ENCODE data around the gene RPL18.

DNA sequence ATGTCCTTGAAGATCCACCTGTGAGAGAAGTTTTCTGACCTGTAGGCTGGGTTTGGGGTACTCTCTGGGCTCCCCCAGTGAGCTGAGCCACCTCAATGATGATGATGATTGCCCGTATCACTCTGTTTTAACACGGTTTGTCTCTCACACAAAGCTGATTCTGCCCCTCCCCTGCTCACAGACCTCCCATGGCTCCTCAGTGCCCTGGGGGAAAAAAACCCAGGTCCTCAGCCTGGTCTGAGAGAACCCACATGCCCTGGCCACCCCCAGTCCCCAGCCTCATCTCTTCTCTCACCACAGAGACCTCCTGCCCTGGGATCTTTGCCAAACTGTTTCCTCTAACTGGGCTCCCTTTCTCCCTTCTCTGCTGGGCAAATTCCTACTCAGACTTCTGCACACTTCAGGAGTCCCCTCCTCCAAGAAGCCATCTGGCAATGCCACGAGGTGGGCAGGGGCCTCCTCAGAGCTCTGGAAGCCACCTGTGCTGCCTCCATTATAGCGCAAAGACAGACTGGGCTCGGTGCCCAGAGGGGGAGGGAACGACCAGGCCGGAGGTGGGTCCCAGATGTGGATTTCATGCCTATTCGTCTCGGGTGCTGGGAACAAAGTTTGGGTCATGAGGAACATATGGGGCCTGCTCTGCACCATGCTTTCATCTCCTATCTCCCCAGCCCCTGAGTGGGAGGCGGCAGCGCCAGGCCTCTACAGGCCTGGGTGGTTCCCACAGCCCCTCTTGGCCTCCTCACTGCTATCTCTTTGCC is 35.5 kb upstream of the RPL18 start:
- TF ChIP-seq, protein P1, sequence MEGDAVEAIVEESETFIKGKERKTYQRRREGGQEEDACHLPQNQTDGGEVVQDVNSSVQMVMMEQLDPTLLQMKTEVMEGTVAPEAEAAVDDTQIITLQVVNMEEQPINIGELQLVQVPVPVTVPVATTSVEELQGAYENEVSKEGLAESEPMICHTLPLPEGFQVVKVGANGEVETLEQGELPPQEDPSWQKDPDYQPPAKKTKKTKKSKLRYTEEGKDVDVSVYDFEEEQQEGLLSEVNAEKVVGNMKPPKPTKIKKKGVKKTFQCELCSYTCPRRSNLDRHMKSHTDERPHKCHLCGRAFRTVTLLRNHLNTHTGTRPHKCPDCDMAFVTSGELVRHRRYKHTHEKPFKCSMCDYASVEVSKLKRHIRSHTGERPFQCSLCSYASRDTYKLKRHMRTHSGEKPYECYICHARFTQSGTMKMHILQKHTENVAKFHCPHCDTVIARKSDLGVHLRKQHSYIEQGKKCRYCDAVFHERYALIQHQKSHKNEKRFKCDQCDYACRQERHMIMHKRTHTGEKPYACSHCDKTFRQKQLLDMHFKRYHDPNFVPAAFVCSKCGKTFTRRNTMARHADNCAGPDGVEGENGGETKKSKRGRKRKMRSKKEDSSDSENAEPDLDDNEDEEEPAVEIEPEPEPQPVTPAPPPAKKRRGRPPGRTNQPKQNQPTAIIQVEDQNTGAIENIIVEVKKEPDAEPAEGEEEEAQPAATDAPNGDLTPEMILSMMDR (IDR thresholded peaks at IDR 0.05; ENCODE audit: insufficient read depth, low read length): no peak
- TF ChIP-seq POLR2AphosphoS5 (IDR thresholded peaks at IDR 0.05; ENCODE audit: low read depth) (no peak), GABPA (IDR thresholded peaks at IDR 0.05; ENCODE audit: low read depth) (no peak), SPI1 (IDR thresholded peaks at IDR 0.05; ENCODE audit: borderline replicate concordance, low read depth) (no peak)
